D721Med (cell line): ENCODE results near the gene MAGEF1.

Experiments used
- DNase-seq: peaks from one replicate; pipeline ENCODE4 v3.0.0; 2011; ENCODE audit warnings: low spot score; ENCODE audit not compliant: insufficient read length
- FAIRE-seq: peaks from 2 replicates; lab custom pipeline; 2011; peaks lifted over from hg19 to GRCh38; lab: Jason Lieb, UNC
- CTCF ChIP-seq: IDR thresholded peaks from 2 replicates; pipeline ENCODE4 v1.5.1; 2012; ENCODE audit warnings: mild to moderate bottlenecking, control low read depth; ENCODE audit not compliant: insufficient read depth; ENCODE audit errors: missing control alignments

MAGEF1 gene

DNA sequence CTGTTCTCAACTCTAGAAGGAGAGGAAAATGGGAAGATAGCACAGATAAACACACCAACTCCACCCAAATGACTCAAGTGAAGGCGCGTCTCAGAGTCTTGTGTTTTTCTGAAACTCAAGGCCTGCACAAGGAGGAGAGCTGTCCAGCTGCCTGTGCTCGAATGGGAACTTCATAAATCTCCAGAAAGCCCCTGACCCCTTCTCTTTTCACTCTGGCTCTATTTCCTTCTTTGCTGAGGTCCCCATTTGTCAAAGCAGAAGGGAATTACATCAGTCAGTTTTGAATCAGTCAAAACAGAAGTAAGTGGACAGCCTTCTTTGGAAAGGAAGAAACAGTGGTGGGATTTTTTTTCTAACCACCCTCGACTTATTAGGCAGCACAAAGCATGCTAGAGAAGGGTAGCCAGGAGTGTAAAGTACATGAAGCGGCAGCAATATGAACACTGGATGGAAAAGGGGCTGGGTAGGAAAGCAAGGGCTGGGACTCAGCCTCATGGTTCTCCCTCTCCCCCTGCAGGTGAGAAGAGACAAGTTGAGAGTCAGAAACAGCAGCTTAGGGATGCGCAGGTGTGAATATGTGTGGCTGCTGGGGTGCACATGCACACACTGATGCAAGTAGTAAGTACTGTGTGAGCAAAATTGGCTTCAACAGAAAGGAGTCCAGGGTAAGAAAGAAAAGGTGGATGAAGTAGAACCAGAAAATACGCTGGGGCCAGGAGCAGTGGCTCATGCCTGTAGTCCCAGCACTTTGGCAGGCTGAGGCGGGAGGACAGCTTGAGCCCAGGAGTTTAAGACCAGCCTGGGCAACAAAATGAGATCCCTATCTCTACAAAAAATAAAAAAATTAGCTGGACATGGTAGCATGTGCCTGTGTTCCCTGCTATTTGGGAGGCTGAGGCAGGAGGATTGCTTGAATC is 36.6 kb upstream of the MAGEF1 start:
- no peak for FAIRE-seq
- DNase-seq, result no peak

GRCh38 chr3:184746131-184747120 is 34.6 kb upstream of the MAGEF1 start:
- TF ChIP-seq CTCF, result no peak
- DNase-seq (no peak), FAIRE-seq (no peak)

More for the DNA sequence above, 36.6 kb upstream of the MAGEF1 start:
- TF ChIP-seq CTCF, result peak; percentile 8

- TF ChIP-seq CTCF, result no peak
- DNase-seq (no peak), FAIRE-seq (no peak)
Measured at GRCh38 chr3:184745526-184745925, 33.7 kb upstream of the MAGEF1 start.

DNA sequence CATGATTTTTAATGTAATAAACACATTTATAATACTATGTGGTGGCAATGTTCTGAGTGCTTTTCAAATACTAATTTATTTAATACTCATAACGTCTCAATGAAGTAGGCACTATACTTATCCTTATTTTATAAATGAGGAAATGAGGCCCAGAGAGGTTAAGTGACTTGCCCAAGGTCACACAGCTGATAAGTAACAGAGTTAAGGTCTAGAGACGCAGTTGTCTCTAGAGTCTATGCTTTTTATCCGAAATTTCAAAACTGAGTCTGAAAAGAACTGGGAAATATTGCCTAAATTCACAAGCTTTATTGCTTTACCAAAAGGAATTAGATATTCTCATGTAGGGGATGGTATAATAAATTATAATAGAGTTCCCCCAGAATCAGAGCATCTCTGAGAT is 31.4 kb upstream of the MAGEF1 start:
- DNase-seq (no peak), FAIRE-seq (no peak)
- TF ChIP-seq CTCF, result no peak

GRCh38 chr3:184742676-184743135 is 30.8 kb upstream of the MAGEF1 start:
- FAIRE-seq, result no peak
- TF ChIP-seq CTCF, result no peak
- no peak for DNase-seq

- TF ChIP-seq CTCF, result no peak
- no peak for FAIRE-seq
- DNase-seq, result no peak
Measured at GRCh38 chr3:184741798-184742675, 30.2 kb upstream of the MAGEF1 start.
